ENCODE data around the gene ZNF625. TPM values are rescaled to one million over a fixed set of nuclear protein-coding genes. Genes with fewer than 3 reads are reported as not detected.

Gene ZNF625
- polyA plus RNA-seq, 1 donor (not counting 4 experiments of a cell fraction or from before 2014, with no cell fraction given): 2.5 TPM

DNA sequence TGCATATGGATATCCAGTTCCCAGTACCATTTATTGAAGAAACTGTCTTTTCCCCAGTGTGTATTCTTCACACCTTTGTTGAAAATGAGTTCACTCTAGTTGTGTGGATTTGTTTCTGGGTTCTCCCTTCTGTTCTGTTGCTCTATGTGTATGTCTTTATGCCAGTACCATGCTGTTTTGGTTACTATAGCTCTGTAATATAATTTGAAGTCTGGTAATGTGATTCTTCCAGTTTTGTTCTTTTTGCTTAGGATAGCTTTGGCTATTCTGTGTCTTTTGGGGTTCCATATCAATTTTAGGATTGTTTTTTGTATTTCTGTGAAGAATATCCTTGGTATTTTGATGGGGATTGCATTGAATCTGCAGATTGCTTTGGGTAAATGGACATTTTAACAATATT, 41.6 kb upstream of the ZNF625 start:
- no peak overlapping the region for H3K27ac ChIP-seq (ENCODE audit: control insufficient read depth, insufficient read depth, low read length)
- no peaks in the 10 kb centered on the region for H4K20me1 ChIP-seq (ENCODE audit: control insufficient read depth, extremely low read depth, insufficient read depth, low read length)
- DNase-seq (ENCODE audit: low read depth, low spot score) (no peak), FAIRE-seq (no peak)
- no peak overlapping the region for H3K4me2 ChIP-seq (ENCODE audit: control insufficient read depth, extremely low read depth, insufficient read depth, low read depth, low read length)
- H3K9ac ChIP-seq (ENCODE audit: control insufficient read depth, extremely low read depth, insufficient read depth, low read length): no peak overlapping the region
- H3K4me3 ChIP-seq (ENCODE audit: control insufficient read depth in 2 of 3, extremely low read depth in 1 of 3, insufficient read depth in 2 of 3, low read depth in 1 of 3, low read length in 3 of 3): no peak overlapping the region
- no peaks in the 10 kb centered on the region for H3K79me2 ChIP-seq (ENCODE audit: control insufficient read depth, insufficient read depth, low read length)
- H3K27me3 ChIP-seq (ENCODE audit: control insufficient read depth, extremely low read depth, insufficient read depth, low read length): no peaks in the 10 kb centered on the region
- dilution Hi-C loops (cut with MboI; ENCODE audit: extremely low pct_ligation_motif_present, low sequenced_read_pairs): no loop called here
- no peaks in the 10 kb centered on the region for H3K9me1 ChIP-seq (ENCODE audit: control insufficient read depth, extremely low read depth, insufficient read depth, low read length)
- TF ChIP-seq EZH2 (IDR thresholded peaks at IDR 0.05; ENCODE audit: low read length): no peak
- no peak for TF ChIP-seq CTCF (optimal IDR thresholded peaks at IDR 0.05 in 1 of 3, IDR thresholded peaks at IDR 0.05 in 1 of 3, conservative IDR thresholded peaks at IDR 0.05 in 1 of 3; ENCODE audit: extremely low read depth in 1 of 3, insufficient read depth in 2 of 3, low read length in 3 of 3)
- no peaks in the 10 kb centered on the region for H3K4me1 ChIP-seq (ENCODE audit: control insufficient read depth, extremely low read depth, insufficient read depth, low read length)
- H3K9me3 ChIP-seq (ENCODE audit: control insufficient read depth, low read depth, low read length): peaks cover 7% of the 10 kb centered on the region
- no peak overlapping the region for H2AFZ ChIP-seq (ENCODE audit: control insufficient read depth, low read length)
- no peaks in the 10 kb centered on the region for H3K36me3 ChIP-seq (ENCODE audit: control insufficient read depth in 2 of 2, extremely low read depth in 1 of 2, insufficient read depth in 2 of 2, low read length in 2 of 2)

DNA sequence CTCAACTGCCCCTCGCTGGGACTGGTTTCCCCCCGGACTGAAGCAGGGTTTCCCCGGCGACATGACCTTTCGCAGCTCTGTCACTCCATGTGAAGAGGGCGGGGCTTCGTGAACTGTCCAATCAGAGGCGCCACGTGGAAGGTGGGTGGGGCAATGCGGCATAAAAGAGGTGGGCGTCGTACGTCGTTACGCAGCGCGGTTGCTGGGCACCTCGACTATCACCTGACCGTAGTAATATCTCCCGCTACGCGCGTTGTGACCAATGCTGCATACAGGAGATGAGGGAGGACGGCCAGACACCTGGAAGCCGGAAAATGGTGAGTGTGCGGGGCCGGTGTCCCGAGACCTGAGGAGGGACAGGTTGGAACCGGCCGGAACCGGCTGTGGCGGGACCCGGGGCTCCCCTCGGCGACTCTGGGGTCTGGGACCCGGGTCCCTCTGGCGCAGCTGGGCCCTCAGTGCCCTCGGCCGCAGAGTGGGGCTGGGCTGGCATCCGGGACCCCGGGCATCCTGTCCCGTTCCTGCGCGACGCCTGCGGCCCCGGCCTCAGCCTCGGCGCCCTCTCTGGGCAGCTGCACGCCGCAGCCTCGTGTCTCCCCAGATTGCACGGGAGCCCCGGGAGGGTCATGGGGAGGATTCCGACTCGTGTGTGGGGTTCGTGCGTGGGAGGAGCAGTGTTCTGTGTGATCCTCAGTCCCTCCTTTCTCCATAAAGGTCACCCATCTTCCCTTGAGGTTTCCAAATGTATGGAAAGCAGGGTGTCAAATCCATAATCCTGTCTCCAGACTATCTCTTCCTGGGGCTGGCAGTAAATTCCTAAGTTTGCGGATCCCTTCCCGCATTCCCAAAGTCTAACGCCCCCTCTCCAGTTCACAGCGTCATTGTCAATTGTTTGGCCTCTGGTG, 38.5 kb upstream of the ZNF625 start:
- H3K4me1 ChIP-seq (ENCODE audit: control insufficient read depth, extremely low read depth, insufficient read depth, low read length): no peaks in the 10 kb centered on the region
- no peak overlapping the region for H3K27ac ChIP-seq (ENCODE audit: control insufficient read depth, insufficient read depth, low read length)
- peak overlapping the region; percentile 57 for H3K9ac ChIP-seq (ENCODE audit: control insufficient read depth, extremely low read depth, insufficient read depth, low read length)
- peak; percentile 17 for FAIRE-seq
- no peaks in the 10 kb centered on the region for H4K20me1 ChIP-seq (ENCODE audit: control insufficient read depth, extremely low read depth, insufficient read depth, low read length)
- H3K27me3 ChIP-seq (ENCODE audit: control insufficient read depth, extremely low read depth, insufficient read depth, low read length): no peaks in the 10 kb centered on the region
- peak; percentile 25 for DNase-seq (ENCODE audit: low read depth, low spot score)
- H2AFZ ChIP-seq (ENCODE audit: control insufficient read depth, low read length): peak overlapping the region; percentile 4
- no peak for TF ChIP-seq CTCF (optimal IDR thresholded peaks at IDR 0.05 in 1 of 3, IDR thresholded peaks at IDR 0.05 in 1 of 3, conservative IDR thresholded peaks at IDR 0.05 in 1 of 3; ENCODE audit: extremely low read depth in 1 of 3, insufficient read depth in 2 of 3, low read length in 3 of 3)
- TF ChIP-seq EZH2 (IDR thresholded peaks at IDR 0.05; ENCODE audit: low read length): no peak
- peak overlapping the region; percentile 22 to 43 (median 40) for H3K4me3 ChIP-seq (ENCODE audit: control insufficient read depth in 2 of 3, extremely low read depth in 1 of 3, insufficient read depth in 2 of 3, low read depth in 1 of 3, low read length in 3 of 3)
- H3K79me2 ChIP-seq (ENCODE audit: control insufficient read depth, insufficient read depth, low read length): no peaks in the 10 kb centered on the region
- H3K9me3 ChIP-seq (ENCODE audit: control insufficient read depth, low read depth, low read length): peaks cover 15% of the 10 kb centered on the region
- dilution Hi-C loops (cut with MboI; ENCODE audit: extremely low pct_ligation_motif_present, low sequenced_read_pairs): no loop called here
- H3K4me2 ChIP-seq (ENCODE audit: control insufficient read depth, extremely low read depth, insufficient read depth, low read depth, low read length): peak overlapping the region; percentile 42
- no peaks in the 10 kb centered on the region for H3K9me1 ChIP-seq (ENCODE audit: control insufficient read depth, extremely low read depth, insufficient read depth, low read length)
- no peaks in the 10 kb centered on the region for H3K36me3 ChIP-seq (ENCODE audit: control insufficient read depth in 2 of 2, extremely low read depth in 1 of 2, insufficient read depth in 2 of 2, low read length in 2 of 2)
